Smooth muscle cell (in vitro differentiated cells): ENCODE data around the gene SLC22A1. TPM values are rescaled to one million over a fixed set of nuclear protein-coding genes. Genes with fewer than 3 reads are reported as not detected.

Experiments used
- DNase-seq: peaks from one replicate; lab custom pipeline; 2025; ENCODE audit not compliant: unreplicated experiment; lab: John Stamatoyannopoulos, UW
- H2AFZ ChIP-seq: fragments of 200-600 bp; sonication (generic); 2 replicates; pipeline ENCODE4 v1.6.0; 2016; ENCODE audit warnings: antibody characterized with exemption, low read depth, mild to moderate bottlenecking
- H3F3A ChIP-seq: fragments of 200-600 bp; sonication (generic); 2 replicates; pipeline ENCODE4 v1.6.0; 2017; ENCODE audit warnings: antibody characterized with exemption, low read depth
- H3K27ac ChIP-seq: fragments of 200-600 bp; sonication (generic); 2 replicates; pipeline ENCODE4 v1.5.1; 2016; ENCODE audit warnings: low read depth, mild to moderate bottlenecking
- H3K27me3 ChIP-seq: fragments of 200-600 bp; sonication (generic); 2 replicates; pipeline ENCODE4 v1.6.1; 2016; ENCODE audit warnings: low read depth, mild to moderate bottlenecking
- H3K36me3 ChIP-seq: fragments of 200-600 bp; sonication (generic); 2 replicates; pipeline ENCODE4 v1.5.1; 2016; ENCODE audit warnings: low read depth
- H3K4me1 ChIP-seq: fragments of 200-600 bp; sonication (generic); 2 replicates; pipeline ENCODE4 v1.5.1; 2016; ENCODE audit warnings: low read depth
- H3K4me2 ChIP-seq: fragments of 200-600 bp; sonication (generic); 2 replicates; pipeline ENCODE4 v1.6.0; 2016; ENCODE audit warnings: mild to moderate bottlenecking
- H3K4me3 ChIP-seq: fragments of 200-600 bp; sonication (generic); 2 replicates; pipeline ENCODE4 v1.5.1; 2016; ENCODE audit warnings: mild to moderate bottlenecking
- H3K79me2 ChIP-seq: fragments of 200-600 bp; sonication (generic); 2 replicates; pipeline ENCODE4 v1.6.0; 2016; ENCODE audit warnings: low read depth, mild to moderate bottlenecking
- H3K9ac ChIP-seq: fragments of 200-600 bp; sonication (generic); 2 replicates; pipeline ENCODE4 v1.6.0; 2016; ENCODE audit warnings: low read depth
- H3K9me3 ChIP-seq: fragments of 200-600 bp; sonication (generic); replicated peaks from 2 replicates; pipeline ENCODE4 v1.5.1; 2016; ENCODE audit warnings: low read depth
- H4K20me1 ChIP-seq: fragments of 200-600 bp; sonication (generic); 2 replicates; pipeline ENCODE4 v1.6.0; 2016; ENCODE audit warnings: low read depth
- CTCF ChIP-seq: fragments of 200-600 bp; sonication (generic); IDR thresholded peaks from 2 replicates; pipeline ENCODE4 v1.5.1; 2017; ENCODE audit warnings: borderline replicate concordance, mild to moderate bottlenecking, antibody characterized with exemption; ENCODE audit not compliant: insufficient read depth, poor library complexity, severe bottlenecking
- WGBS: methylation state at CpG from one replicate; pipeline ENCODE4 v1.1.7; 2016; ENCODE audit warnings: low lambda C conversion rate; 5-methylcytosine and 5-hydroxymethylcytosine counted together
- polyA plus RNA-seq: library from polyadenylated mRNA; unstranded; fragments of >200 nt; fragmentation: Nextera tagmentation; extraction: Ambion mirVana; gene quantifications from 2 replicates; pipeline ENCODE4 v1.2.1, GENCODE V29; 2016
- total RNA-seq: library from RNA; depleted of rRNA; stranded (reverse); fragments of >200 nt; gene quantifications from 2 replicates; pipeline ENCODE4 v1.2.3, GENCODE V29; 2014

SLC22A1 gene
- total and polyA plus RNA-seq, 2 experiments from 2014 or later, result 0.04 to 1.6 TPM

DNA sequence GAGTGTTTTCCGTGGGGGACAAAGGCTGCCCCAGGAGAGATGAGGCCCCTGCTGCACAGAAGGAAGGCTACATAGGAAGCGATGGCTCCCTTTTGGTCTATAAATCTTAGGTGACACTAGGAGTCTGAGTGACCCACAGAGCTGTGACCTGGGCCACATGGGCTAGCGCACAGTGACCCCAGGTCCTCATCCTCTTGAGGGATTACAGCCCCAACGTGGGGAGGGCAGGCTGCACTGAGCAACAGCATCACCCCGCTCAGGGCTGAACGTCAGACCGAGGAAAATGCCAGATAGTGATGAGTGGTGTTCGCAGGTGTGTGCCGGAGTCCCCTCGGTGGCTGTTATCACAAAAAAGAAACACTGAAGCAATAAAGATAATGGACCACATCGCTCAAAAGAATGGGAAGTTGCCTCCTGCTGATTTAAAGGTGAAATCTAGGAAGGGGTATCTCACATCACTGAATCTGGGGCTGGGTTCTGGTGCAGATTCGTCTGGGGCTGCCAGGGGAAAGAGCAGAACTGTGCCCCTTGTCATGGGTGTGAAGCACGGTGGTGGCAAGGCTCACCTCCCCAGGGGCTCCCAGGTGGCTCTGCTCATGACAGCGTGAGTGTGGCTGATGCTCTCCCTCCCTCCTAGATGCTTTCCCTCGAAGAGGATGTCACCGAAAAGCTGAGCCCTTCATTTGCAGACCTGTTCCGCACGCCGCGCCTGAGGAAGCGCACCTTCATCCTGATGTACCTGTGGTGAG, 14.5 kb downstream of the SLC22A1 start:
- Histone ChIP-seq H3K4me2 (no peak overlapping the region), H3K36me3 (no peaks in the 10 kb centered on the region), H3K4me3 (no peak overlapping the region), H3K9ac (no peak overlapping the region), H3K4me1 (peaks cover 4% of the 10 kb centered on the region), H3K27me3 (no peaks in the 10 kb centered on the region), H3K9me3 (no peaks in the 10 kb centered on the region), H3K79me2 (no peaks in the 10 kb centered on the region), H3F3A (peaks cover 12% of the 10 kb centered on the region), H2AFZ (no peak overlapping the region), H4K20me1 (no peaks in the 10 kb centered on the region), H3K27ac (no peak overlapping the region)
- TF ChIP-seq CTCF, result no peak
- 89% methylated on average over 21 of the region's 21 CpGs for WGBS
- DNase-seq, result no peak

GRCh38 chr6:160137130-160137988, 15.7 kb downstream of the SLC22A1 start:
- 95% methylated on average over 12 of the region's 12 CpGs for WGBS
- Histone ChIP-seq H3K79me2 (no peaks in the 10 kb centered on the region), H3K4me1 (peaks cover 4% of the 10 kb centered on the region), H3K4me2 (no peak overlapping the region), H3F3A (peaks cover 12% of the 10 kb centered on the region), H3K36me3 (no peaks in the 10 kb centered on the region), H3K4me3 (no peak overlapping the region), H2AFZ (no peak overlapping the region), H4K20me1 (no peaks in the 10 kb centered on the region), H3K9ac (no peak overlapping the region), H3K9me3 (no peaks in the 10 kb centered on the region), H3K27ac (no peak overlapping the region), H3K27me3 (no peaks in the 10 kb centered on the region)
- no peak for TF ChIP-seq CTCF
- DNase-seq, result no peak

GRCh38 chr6:160137989-160138835, 16.6 kb downstream of the SLC22A1 start:
- Histone ChIP-seq H3F3A (peaks cover 12% of the 10 kb centered on the region), H3K27ac (peak overlapping the region; percentile 63), H3K27me3 (no peaks in the 10 kb centered on the region), H3K9me3 (no peaks in the 10 kb centered on the region), H3K36me3 (no peaks in the 10 kb centered on the region), H3K79me2 (no peaks in the 10 kb centered on the region), H4K20me1 (no peaks in the 10 kb centered on the region), H3K4me1 (no peaks in the 10 kb centered on the region), H3K9ac (no peak overlapping the region), H3K4me3 (no peak overlapping the region), H2AFZ (no peak overlapping the region), H3K4me2 (peak overlapping the region; percentile 42)
- WGBS, result 49% methylated on average over 8 of the region's 8 CpGs
- peak; percentile 78 for TF ChIP-seq CTCF
- peak; percentile 7 for DNase-seq
